Peyer's patch (tissue), 4 donors: ENCODE measurements around the gene FXYD1.

Experiments
- CTCF ChIP-seq, 6 experiments: fragments of 450-650 bp in 4 of 6; fragments of 200-600 bp in 2 of 6; sonication (generic) in 1 of 6; IDR thresholded peaks; one replicate each; pipeline ENCODE4 v1.5.1; 2017 to 2019; ENCODE audit warnings: antibody characterized with exemption in 6 of 6, mild to moderate bottlenecking in 3 of 6, moderate library complexity in 1 of 6
- POLR2A ChIP-seq, 2 donors: fragments of 450-650 bp; IDR thresholded peaks; one replicate each; pipeline ENCODE4 v1.5.1; 2017; ENCODE audit warnings: antibody characterized with exemption in 2 of 2, mild to moderate bottlenecking in 2 of 2, moderate library complexity in 2 of 2

DNA sequence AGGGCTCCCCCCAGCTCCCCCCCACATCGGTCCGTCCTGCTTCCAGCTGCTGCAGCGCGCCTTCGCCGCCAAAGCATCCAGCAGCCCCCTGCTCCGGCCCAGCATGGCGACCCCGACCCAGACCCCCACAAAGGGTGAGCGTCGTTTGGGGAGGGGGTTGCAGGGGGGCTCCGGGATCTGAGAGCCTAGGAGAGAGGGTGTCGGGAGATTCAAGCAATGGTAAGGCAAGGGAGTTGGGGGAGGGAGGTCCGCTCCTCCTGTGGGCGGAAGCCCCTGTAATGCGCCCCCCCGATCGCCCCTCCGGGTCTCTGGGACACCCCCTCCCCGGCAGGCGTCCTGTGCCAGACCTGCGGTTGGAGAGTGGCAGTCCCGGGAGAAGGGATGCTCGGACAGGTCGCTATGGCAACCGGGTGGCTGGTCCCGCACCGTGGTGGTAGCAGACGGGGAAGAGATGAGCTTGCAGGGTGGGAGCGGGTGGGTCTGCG, 4.6 kb downstream of the FXYD1 start, which contains the start of gene FXYD7:
- TF ChIP-seq CTCF (IDR thresholded peaks at IDR 0.05) (peak in 1 of 6 experiments; percentile 15), POLR2A (IDR thresholded peaks at IDR 0.05) (no peak)
